Measurements from ENCODE around the gene GALNT6.

GRCh38 chr12:51321882-51322281 lies 69.3 kb downstream of the GALNT6 start:
- no peak for TF ChIP-seq FOXP2 (optimal IDR thresholded peaks at IDR 0.05; ENCODE audit: borderline replicate concordance, extremely low read depth, extremely low read length, insufficient read depth)
- no peak for TF ChIP-seq POLR2AphosphoS5 (IDR thresholded peaks at IDR 0.05; ENCODE audit: low read depth, low read length)
- TF ChIP-seq TAF1 (IDR thresholded peaks at IDR 0.05; ENCODE audit: borderline replicate concordance, insufficient read depth, low read length): no peak
- no peak for TF ChIP-seq REST (IDR thresholded peaks at IDR 0.05; ENCODE audit: insufficient read depth in 1 of 2, low read depth in 2 of 2, low read length in 2 of 2)
